ENCODE measurements around the gene CELF2.

CELF2 gene

GRCh38 chr10:11157292-11158076, 139.8 kb downstream of the CELF2 start:
- DNase-seq, result no peak

- no peak for DNase-seq
Measured at GRCh38 chr10:11158080-11158479, 140.4 kb downstream of the CELF2 start.

GRCh38 chr10:11159543-11160215, 142.0 kb downstream of the CELF2 start:
- DNase-seq, result peak in 2 of 14 donors; percentile 9 to 60

DNA sequence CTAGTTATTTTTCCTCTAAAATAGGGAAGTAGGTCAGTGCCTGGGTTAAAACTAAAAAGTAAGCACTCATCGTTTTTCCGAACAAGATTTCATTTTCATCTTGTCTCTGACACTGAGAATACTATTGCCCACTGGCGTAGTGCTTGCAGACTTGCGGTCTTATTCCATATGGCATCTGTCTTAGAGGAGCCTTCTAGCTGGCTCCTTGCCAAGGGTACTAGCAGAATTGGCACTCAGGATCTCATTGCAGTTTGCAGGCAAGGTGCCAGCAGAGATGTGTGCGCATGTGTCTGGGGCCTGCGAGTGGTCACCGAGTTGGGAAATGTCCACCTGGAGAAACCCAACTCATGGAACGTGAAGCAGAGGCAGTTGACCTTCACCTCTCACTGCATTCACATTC, 143.4 kb downstream of the CELF2 start:
- no peak for DNase-seq

- no peak for DNase-seq
Measured at GRCh38 chr10:11161910-11162309, 144.2 kb downstream of the CELF2 start.

DNA sequence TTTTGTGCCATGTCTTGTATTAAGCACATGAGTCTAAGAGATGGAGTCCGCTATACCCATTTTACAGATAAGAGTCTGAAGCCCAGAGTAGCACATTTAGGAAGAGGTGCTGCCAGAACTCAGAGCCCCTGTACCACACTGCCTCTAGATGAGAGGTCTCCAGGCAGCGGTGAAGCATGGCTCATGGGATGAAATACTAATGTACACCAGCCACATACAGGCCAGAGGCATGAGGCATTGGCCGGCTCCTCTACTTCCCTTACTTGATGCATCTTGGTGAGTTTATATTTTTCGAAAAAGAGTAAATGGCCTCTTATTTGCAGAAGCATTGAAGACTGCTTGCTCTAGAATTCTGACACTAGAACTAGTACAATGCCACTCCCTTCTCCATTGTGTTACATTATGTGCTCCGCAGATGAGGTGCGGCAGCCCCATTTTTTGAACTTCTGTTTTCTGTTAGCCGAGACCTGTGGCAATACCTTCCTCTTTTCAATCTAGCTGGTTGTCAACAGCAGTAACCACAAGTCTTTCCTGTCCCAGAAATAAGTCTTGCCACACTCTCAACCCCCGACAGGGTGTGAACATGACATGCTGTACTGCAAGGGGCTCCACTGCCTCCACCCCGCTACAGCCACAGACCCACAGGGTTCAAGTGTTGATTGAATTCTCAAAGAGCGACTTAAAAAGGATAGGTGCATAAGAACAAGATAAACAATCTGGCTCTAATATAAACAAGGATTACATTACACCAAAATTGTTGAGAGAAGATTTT, 145.3 kb downstream of the CELF2 start:
- peak in 7 of 14 donors; percentile 9 to 66 (median 29) for DNase-seq

- DNase-seq, result peak in 10 of 14 donors; percentile 17 to 59 (median 42)
Measured at GRCh38 chr10:11163780-11164550, 146.3 kb downstream of the CELF2 start.

GRCh38 chr10:11164551-11164802, 146.8 kb downstream of the CELF2 start:
- DNase-seq, result no peak

- peak in 12 of 14 donors; percentile 48 to 83 (median 73) for DNase-seq
Measured at GRCh38 chr10:11164803-11165590, 147.3 kb downstream of the CELF2 start.

DNA sequence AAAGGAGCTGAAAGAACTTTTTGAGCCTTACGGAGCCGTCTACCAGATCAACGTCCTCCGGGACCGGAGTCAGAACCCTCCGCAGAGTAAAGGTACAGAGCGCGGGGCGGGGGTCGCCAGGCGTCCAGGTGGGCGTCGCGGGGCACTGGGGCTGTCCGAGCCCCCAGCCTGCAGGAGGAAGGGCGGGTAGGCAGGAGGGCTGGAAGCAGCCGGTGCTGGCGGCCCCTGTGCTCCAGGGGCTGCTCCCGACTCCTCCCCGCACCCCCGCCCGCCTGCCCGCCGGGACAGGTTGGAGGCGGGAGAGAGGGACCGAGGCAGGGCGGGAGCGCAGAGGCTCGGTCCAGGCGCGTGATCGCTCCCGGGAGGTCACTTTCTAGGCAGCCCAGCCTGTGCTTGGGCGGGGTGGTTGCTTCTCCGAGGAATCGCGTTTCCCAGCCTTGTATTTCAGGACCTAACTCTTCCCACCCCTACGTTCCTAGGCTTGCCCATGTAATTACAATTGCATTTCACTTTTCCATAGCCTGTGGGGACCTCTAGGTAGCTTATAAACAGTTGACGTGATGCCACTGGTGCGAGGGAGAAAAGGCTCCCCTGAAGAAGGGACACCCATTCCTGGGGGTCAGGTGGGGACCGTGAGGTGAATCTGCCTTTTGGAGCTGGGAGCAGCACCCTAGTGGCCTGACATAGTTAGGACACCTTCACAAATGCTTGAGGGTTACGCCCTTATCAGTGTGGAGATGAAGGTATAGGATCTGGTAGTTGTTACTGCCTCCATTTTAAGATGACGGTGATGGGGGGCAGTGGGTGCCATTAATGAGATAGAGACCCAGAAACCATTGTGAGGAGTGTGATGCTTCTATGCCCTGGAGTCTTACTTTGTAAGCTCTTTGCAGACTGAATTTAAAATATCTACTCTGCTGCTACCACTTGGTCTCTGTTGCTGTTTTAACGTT, 148.2 kb downstream of the CELF2 start:
- peak in 7 of 14 donors; percentile 42 to 72 (median 54) for DNase-seq

DNA sequence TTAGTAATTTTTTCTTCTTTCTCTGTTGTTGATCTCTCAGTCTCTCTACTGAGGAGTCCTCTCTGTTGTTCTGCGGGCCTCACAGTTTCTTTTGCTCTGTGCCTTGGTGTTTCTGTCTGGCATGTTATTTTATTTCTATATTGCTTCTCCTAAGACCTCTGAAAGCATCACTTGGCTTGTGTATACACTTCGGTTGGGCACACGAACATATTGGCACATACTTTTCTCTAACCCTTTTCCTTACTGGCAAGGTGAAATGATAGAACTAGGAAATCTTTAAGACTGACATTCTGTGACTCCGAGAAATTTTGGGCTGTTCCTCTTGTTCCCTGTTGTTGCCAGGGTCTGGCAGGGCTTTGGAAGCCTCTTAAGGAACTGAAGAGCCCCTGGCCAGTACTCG, 148.9 kb downstream of the CELF2 start:
- no peak for DNase-seq

DNA sequence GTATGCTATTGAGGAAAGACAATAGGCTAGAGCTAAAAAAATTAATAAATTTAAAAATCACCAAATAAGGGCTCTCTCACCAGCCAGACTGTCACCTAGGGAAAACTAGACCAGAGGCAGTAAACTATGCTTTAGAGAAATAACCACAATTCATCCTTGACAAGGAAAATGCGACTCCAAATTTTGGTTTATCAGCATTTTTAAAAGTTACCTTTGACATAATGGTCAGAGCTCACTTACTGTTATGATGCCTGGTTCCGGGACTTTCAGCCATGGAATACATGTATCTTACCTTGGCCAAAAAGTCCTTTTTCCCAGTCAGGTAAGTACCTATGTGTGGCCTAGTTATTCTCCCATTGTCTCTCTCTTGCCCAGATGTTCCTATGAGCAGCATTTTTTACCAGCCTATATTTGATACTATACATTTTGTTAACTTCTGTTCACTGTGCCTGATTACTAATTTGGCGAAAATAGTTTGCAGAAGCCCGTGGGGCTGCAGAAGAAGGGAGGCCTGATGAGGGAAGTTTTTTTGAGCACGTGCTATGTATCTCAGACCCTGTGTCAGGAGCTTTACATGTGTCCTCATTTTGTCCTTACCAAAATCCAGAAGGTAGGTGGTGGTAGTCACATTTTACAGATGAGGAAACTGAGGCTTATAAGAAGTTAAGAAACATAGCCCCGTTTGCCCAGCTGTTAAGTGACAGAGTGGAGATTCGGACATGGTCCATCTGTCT, 149.7 kb downstream of the CELF2 start:
- DNase-seq, result no peak

- DNase-seq, result no peak
Measured at GRCh38 chr10:11168423-11169090, 150.9 kb downstream of the CELF2 start.

DNA sequence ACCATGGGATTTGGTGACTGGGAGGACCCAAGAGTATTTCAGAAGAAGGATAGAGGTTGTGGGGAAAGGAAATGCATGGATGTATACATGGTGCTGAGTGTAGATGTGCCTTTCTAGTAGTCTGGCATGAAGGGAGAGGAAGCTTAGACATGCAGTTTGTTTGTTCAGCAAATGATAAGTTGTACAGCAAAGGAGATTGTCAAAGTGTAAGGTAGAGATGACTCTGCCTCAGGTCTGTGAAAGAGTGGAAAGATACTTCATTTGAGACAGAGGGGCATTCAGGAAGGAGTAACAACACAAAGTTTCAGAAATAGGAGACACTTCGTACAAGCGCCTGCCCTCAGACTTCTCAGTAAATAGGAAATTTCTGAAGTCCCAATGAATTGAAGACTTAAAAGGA, 152.3 kb downstream of the CELF2 start:
- DNase-seq, result no peak

- DNase-seq, result no peak
Measured at GRCh38 chr10:11170574-11170973, 152.9 kb downstream of the CELF2 start.

DNA sequence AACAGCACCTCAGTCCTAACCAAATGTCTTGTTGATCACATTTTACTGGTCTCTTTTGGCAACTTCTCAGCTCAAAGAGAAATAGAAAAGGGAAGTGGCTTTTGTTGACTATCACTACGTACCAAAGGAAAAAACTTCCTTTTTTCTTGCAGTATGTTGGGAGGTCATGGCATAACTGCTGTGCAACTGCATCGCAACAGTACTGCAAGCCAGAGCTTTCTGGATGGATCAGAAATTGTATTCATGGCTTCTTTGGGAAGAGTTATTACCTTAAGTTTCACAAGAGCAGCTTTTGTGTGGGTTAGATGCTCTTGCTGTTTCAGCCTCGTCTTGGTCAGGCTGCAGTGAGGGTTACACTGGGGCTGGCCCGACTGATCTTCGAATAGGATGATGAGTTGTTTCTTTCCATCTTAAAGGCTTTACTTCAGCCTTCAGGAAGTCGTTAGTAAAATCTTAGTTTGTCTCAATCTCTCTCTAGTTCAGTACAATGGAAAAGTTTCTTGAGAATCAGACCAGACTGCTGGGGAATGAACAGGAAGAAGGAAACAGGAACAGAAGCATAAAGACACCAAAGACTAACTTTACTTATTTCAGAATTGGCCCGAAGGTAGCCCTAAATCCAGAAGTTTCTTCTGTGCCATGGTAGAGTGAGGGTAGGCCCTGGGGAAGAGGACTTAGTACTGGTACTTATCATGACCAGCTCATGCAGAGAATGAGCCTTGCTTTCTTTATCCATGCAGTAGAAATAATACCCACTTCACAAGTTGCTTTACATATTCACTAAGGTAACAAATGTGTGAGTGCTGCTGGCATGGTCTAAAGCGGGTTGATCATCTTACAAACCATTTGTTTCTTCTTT, 153.6 kb downstream of the CELF2 start:
- DNase-seq, result no peak

DNA sequence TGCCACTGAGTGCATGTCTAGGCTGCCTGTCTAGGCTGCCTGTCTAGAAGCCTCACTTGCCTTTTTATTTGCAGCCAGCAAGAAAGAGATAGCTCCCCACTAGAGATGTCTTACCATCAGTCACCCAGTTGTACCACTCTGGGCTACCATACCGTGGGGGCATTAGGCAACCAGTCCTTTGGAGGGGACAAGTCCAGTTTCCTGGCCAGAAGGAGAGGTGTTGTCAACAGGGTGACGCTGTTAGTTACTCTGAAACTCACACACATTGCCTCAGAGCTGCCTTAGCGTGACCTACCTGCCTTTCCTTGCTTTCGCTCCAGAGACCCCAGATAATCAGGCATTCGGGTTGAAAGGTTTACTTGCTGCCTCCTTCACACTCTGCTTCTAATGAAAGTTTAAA, 155.4 kb downstream of the CELF2 start:
- no peak for DNase-seq

DNA sequence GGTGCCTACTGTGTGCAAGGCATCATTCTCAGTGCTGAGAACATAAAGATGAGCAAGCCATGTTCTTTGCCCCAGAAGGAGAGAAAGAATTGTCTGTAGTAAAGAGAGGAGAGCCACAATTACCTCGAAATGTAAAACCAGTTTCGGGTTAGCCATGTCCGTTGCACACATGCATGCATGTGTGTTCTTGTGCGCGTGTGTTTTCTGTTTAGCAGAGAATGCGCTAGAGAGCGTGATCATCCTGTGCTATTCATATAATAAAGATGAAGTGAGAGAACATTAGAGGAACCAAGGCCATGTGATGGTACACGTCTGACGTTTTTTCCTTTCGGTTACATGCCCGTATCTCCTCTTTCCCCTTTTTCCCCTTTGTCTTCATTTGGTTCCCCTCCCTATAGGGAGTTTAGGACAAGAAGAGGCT, 158.2 kb downstream of the CELF2 start:
- DNase-seq, result peak in 1 of 14 donors; percentile 30
